B cell (primary cell): ENCODE results near the gene RAB3C. TPM values are rescaled to one million over a fixed set of nuclear protein-coding genes. Genes with fewer than 3 reads are reported as not detected.

Experiments
- ATAC-seq: fragments of 200-7000 bp; cut with Tn5 transposase; one replicate; pipeline ENCODE4 v1.10.0; 2021; ENCODE audit warnings: low read depth, mild to moderate bottlenecking, moderate number of reproducible peaks, moderate library complexity
- CTCF ChIA-PET: fragments of 350-600 bp; sonication (Branson Sonifier 250); formaldehyde crosslinking; loops from one replicate; lab custom pipeline; 2021; ENCODE audit warnings: antibody characterized with exemption, inconsistent platforms; lab: Charles Lee
- POLR2A ChIA-PET: fragments of 350-600 bp; sonication (Branson Sonifier 250); formaldehyde crosslinking; loops from one replicate; lab custom pipeline; 2021; ENCODE audit warnings: antibody characterized with exemption; lab: Charles Lee
- DNase-seq: peaks from one replicate; pipeline ENCODE4 v3.0.0; 2013
- H2AFZ ChIP-seq: 2 replicates; pipeline ENCODE4 v1.6.1; 2012; ENCODE audit warnings: mild to moderate bottlenecking, low read depth, low read length; ENCODE audit not compliant: insufficient read depth, poor library complexity, severe bottlenecking
- H3K27ac ChIP-seq, 2 donors: 1 replicate in 1 of 2; 2 replicates in 1 of 2; pipeline ENCODE4 v1.5.1; 2012 to 2013; ENCODE audit warnings: low read length in 2 of 2, mild to moderate bottlenecking in 2 of 2, moderate library complexity in 1 of 2
- H3K27me3 ChIP-seq, 4 experiments: fragments of 200-600 bp in 1 of 4; sonication (generic) in 1 of 4; replicated peaks in 1 of 4; 1 replicate in 2 of 4; 2 replicates in 2 of 4; pipeline versions ENCODE4 v1.6.1 to v1.7.0; 2013 to 2016; ENCODE audit warnings: low read length in 3 of 4, mild to moderate bottlenecking in 2 of 4, mixed read lengths in 1 of 4, moderate library complexity in 1 of 4; ENCODE audit not compliant: insufficient read depth in 4 of 4, control insufficient read depth in 3 of 4; ENCODE audit errors: control extremely low read depth in 1 of 4
- H3K36me3 ChIP-seq, 2 experiments: replicated peaks in 1 of 2; 1 replicate in 1 of 2; 2 replicates in 1 of 2; pipeline versions ENCODE4 v1.6.1 to v1.7.1; 2013; ENCODE audit warnings: low read length in 1 of 2; ENCODE audit not compliant: insufficient read depth in 2 of 2, control insufficient read depth in 1 of 2; ENCODE audit errors: control extremely low read depth in 1 of 2, extremely low read depth in 1 of 2
- H3K4me1 ChIP-seq, 2 donors: fragments of 200-600 bp in 1 of 2; sonication (generic) in 1 of 2; 1 replicate in 1 of 2; 2 replicates in 1 of 2; pipeline versions ENCODE4 v1.5.1 to v1.6.1; 2013 to 2017; ENCODE audit warnings: low read length in 2 of 2; ENCODE audit not compliant: control insufficient read depth in 2 of 2, insufficient read depth in 2 of 2
- H3K4me2 ChIP-seq: replicated peaks from 2 replicates; pipeline ENCODE3; 2012; ENCODE audit warnings: mild to moderate bottlenecking, low read depth, low read length; ENCODE audit not compliant: poor library complexity, severe bottlenecking
- H3K4me3 ChIP-seq, 5 experiments: fragments of 200-600 bp in 1 of 5; sonication (generic) in 1 of 5; 1 replicate in 3 of 5; 2 replicates in 2 of 5; pipeline versions ENCODE4 v1.5.1 to v1.7.0; 2011 to 2016; ENCODE audit warnings: low read length in 4 of 5, mild to moderate bottlenecking in 4 of 5, low read depth in 2 of 5, control low read depth in 1 of 5, moderate library complexity in 1 of 5; ENCODE audit not compliant: insufficient read depth in 1 of 5; ENCODE audit errors: control extremely low read depth in 1 of 5, extremely low read depth in 1 of 5
- H3K79me2 ChIP-seq: fragments of 200-600 bp; sonication (generic); one replicate; pipeline ENCODE4 v1.6.0; 2016; ENCODE audit warnings: low read length; ENCODE audit not compliant: control insufficient read depth, insufficient read depth
- H3K9ac ChIP-seq: fragments of 200-600 bp; sonication (generic); 2 replicates; pipeline ENCODE4 v1.6.1; 2017; ENCODE audit warnings: mild to moderate bottlenecking, low read length, moderate library complexity
- H3K9me3 ChIP-seq, 3 donors: one replicate each; pipeline versions ENCODE4 v1.6.1 to v1.7.1; 2013; ENCODE audit warnings: low read length in 2 of 3; ENCODE audit not compliant: control insufficient read depth in 2 of 3, insufficient read depth in 1 of 3; ENCODE audit errors: control extremely low read depth in 1 of 3
- H4K20me1 ChIP-seq: 2 replicates; pipeline ENCODE4 v1.6.0; 2012; ENCODE audit warnings: mild to moderate bottlenecking, low read length; ENCODE audit not compliant: insufficient read depth, control insufficient read depth, poor library complexity, severe bottlenecking
- H3K27ac Mint-ChIP-seq: one replicate; pipeline ENCODE4 v1.8.0; 2021; ENCODE audit warnings: mixed read lengths
- H3K27me3 Mint-ChIP-seq: one replicate; pipeline ENCODE4 v1.8.0; 2021; ENCODE audit warnings: mixed read lengths
- H3K4me1 Mint-ChIP-seq: one replicate; pipeline ENCODE4 v1.8.0; 2021; ENCODE audit warnings: mixed read lengths
- H3K4me3 Mint-ChIP-seq: one replicate; pipeline ENCODE4 v1.8.0; 2021; ENCODE audit warnings: mixed read lengths
- H3K9me3 Mint-ChIP-seq: one replicate; pipeline ENCODE4 v1.8.0; 2022; ENCODE audit warnings: mixed read lengths; ENCODE audit not compliant: insufficient read depth
- EZH2 ChIP-seq: IDR thresholded peaks from 2 replicates; pipeline ENCODE4 v1.6.1; 2012; ENCODE audit warnings: borderline replicate concordance, low read depth, mild to moderate bottlenecking, moderate library complexity, low read length; ENCODE audit not compliant: insufficient read depth, poor library complexity, severe bottlenecking
- WGBS: methylation state at CpG from one replicate; pipeline ENCODE4 v1.1.5; 2013; ENCODE audit warnings: missing lambda C conversion rate; ENCODE audit not compliant: insufficient coverage; 5-methylcytosine and 5-hydroxymethylcytosine counted together
- intact Hi-C: fragments of 100-400 bp; cut with micrococcal nuclease; formaldehyde crosslinking; loops from one replicate; pipeline ENCODE4 v1.10.0; 2022
- polyA plus RNA-seq: library from polyadenylated mRNA; depleted of rRNA; stranded (reverse); fragments of >200 nt; gene quantifications from 2 replicates; pipeline ENCODE4 v1.2.3, GENCODE V29; 2012
- total RNA-seq, 2 donors: library from RNA; stranded (reverse); fragments of 120-200 nt in 1 of 2; gene quantifications; 1 replicate in 1 of 2; 2 replicates in 1 of 2; pipeline versions ENCODE4 v1.2.3 to v1.2.4, GENCODE V29; 2013 to 2022
- TF ChIP-seq, protein P1 (sequence below): fragments of 200-600 bp; IDR thresholded peaks from one replicate; pipeline ENCODE4 v1.8.0; 2022; ENCODE audit warnings: antibody characterized with exemption, mild to moderate bottlenecking

RAB3C gene
- total and polyA plus RNA-seq, 2 donors (not counting 1 experiment from before 2014, with no cell fraction given): 0.20 to 0.58 TPM

DNA sequence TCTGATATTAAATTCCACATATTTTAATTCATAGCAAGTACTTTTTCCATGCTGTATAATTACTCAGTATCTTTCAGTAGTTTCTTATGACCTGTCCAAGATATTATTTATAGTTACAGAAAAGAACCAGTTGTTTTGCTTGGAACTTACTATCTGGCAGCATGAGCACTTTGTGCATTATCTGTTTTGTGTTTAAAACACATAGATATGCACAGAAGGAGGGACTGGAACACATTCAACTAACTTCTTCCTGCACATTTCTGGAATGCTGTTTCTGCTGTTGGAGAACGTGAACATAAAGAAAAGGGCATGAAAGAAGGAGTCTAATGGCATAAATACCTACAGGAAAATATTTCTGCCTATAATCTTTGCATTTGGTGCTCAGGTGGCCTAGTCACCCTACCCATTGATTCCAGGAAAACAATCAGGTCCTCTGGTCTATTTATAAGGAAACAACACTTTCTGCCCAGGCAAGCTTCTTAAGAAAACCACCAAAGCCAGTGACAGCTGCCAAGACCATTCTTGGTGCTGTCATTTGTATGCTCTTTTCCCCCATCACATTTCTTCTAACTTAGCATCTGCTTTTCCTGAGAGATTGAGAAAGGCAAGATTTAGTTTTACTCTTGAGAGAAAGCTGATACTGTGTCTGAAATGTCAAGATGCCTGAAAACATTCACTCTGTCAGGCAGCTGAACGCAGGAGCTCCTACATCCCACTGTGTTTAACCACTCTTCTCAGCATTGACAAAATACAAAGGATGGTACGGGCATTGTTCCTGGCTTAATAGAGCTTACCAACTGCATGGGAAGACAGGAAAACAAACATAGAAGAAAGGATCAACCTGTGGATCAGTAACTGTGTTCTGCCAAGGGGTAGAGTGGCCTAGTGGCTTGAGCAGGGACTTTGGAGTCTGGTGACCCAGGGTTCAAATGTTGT is 40.3 kb downstream of the RAB3C start:
- H3K79me2 ChIP-seq: no peaks in the 10 kb centered on the region
- no peak overlapping the region for H2AFZ ChIP-seq
- H3K4me3 ChIP-seq: no peak overlapping the region
- no peaks in the 10 kb centered on the region for H3K4me1 ChIP-seq
- no peaks in the 10 kb centered on the region for H4K20me1 ChIP-seq
- no peaks in the 10 kb centered on the region for H3K9me3 Mint-ChIP-seq
- no peak overlapping the region for H3K27ac Mint-ChIP-seq
- ChIA-PET POLR2A (no interaction called here), CTCF (no interaction called here)
- H3K9ac ChIP-seq: no peak overlapping the region
- H3K4me2 ChIP-seq: no peak overlapping the region
- no peaks in the 10 kb centered on the region for H3K27me3 Mint-ChIP-seq
- DNase-seq (no peak), ATAC-seq (no peak)
- no peaks in the 10 kb centered on the region for H3K4me1 Mint-ChIP-seq
- no peaks in the 10 kb centered on the region for H3K36me3 ChIP-seq
- H3K4me3 Mint-ChIP-seq: no peak overlapping the region
- TF ChIP-seq, protein P1, sequence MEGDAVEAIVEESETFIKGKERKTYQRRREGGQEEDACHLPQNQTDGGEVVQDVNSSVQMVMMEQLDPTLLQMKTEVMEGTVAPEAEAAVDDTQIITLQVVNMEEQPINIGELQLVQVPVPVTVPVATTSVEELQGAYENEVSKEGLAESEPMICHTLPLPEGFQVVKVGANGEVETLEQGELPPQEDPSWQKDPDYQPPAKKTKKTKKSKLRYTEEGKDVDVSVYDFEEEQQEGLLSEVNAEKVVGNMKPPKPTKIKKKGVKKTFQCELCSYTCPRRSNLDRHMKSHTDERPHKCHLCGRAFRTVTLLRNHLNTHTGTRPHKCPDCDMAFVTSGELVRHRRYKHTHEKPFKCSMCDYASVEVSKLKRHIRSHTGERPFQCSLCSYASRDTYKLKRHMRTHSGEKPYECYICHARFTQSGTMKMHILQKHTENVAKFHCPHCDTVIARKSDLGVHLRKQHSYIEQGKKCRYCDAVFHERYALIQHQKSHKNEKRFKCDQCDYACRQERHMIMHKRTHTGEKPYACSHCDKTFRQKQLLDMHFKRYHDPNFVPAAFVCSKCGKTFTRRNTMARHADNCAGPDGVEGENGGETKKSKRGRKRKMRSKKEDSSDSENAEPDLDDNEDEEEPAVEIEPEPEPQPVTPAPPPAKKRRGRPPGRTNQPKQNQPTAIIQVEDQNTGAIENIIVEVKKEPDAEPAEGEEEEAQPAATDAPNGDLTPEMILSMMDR: no peak
- no peak for TF ChIP-seq EZH2
- H3K27ac ChIP-seq: no peak overlapping the region
- peaks cover 0 to 3% (median 0%) of the 10 kb centered on the region in 4 experiments for H3K27me3 ChIP-seq
- WGBS: 80% methylated on average over 1 of the region's 3 CpGs
- no peaks in the 10 kb centered on the region for H3K9me3 ChIP-seq
- intact Hi-C loops: no loop called here

DNA sequence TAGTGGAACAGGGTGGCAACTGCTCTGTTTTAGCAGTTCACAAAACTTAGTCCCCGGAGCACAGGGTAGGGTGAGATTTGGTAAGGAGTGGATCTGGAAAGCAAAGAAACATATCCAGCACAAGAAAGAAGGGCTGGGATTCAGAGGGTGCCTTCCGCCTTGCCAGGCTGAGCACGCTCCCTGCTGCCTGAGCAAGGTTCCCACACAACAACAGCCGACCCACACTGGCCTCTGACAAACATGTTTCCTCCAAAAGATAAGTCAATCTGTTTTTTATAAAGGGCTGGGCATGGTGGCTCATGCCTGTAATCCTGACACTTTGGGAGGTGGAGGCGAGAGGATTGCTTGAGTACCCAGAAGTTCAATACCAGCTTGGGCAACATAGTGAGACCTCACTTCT is 45.8 kb downstream of the RAB3C start:
- Histone ChIP-seq H2AFZ (no peak overlapping the region), H4K20me1 (no peaks in the 10 kb centered on the region), H3K36me3 (no peaks in the 10 kb centered on the region), H3K4me1 (no peaks in the 10 kb centered on the region), H3K27me3 (peaks cover 0 to 3% (median 0%) of the 10 kb centered on the region in 4 experiments), H3K79me2 (no peaks in the 10 kb centered on the region), H3K4me3 (no peak overlapping the region), H3K27ac (no peak overlapping the region), H3K9me3 (no peaks in the 10 kb centered on the region), H3K9ac (no peak overlapping the region), H3K4me2 (no peak overlapping the region)
- DNase-seq (no peak), ATAC-seq (no peak)
- Mint-ChIP-seq H3K27me3 (no peaks in the 10 kb centered on the region), H3K27ac (no peak overlapping the region), H3K4me1 (no peaks in the 10 kb centered on the region), H3K9me3 (no peaks in the 10 kb centered on the region), H3K4me3 (no peak overlapping the region)
- TF ChIP-seq EZH2: no peak
- TF ChIP-seq, protein P1: no peak
- 100% methylated on average over 2 of the region's 5 CpGs for WGBS
- ChIA-PET POLR2A (no interaction called here), CTCF (no interaction called here)
- intact Hi-C loops: no loop called here
